ENCODE results near the gene SUMF1. TPM values are rescaled to one million over a fixed set of nuclear protein-coding genes. Genes with fewer than 3 reads are reported as not detected.
A peak's percentile ranks its signal among the peaks of the same experiment; 100 is the strongest.

The SUMF1 gene
- total and polyA plus RNA-seq, 2 donors (not counting 1 experiment from before 2014, with no cell fraction given), result 10.3 to 21.2 TPM

DNA sequence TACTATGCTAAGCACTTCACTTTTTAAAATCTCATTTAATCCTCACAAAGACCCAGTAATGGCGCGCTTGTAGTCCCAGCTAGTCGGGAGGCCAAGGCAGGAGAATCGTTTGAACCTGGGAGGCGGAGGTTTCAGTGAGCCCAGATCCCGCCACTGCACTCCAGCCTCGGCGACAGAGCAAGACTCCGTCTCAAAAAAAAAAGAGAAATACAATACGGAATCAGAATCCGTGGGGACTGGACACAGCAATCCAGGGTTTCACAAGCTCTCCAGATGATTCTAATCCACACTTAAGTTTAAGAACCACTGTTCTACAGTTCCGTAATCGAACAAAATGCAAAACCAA lies 426 bp upstream of the SUMF1 start:
- Mint-ChIP-seq H3K9me3 (ENCODE audit: insufficient read depth) (no peaks in the 10 kb centered on the region), H3K4me3 (peak overlapping the region; percentile 97), H3K27me3 (no peaks in the 10 kb centered on the region), H3K4me1 (peaks cover 13% of the 10 kb centered on the region), H3K27ac (peak overlapping the region; percentile 95)
- Histone ChIP-seq H3K4me3 (ENCODE audit: control extremely low read depth in 1 of 5, extremely low read depth in 1 of 5, insufficient read depth in 1 of 5, low read depth in 2 of 5, low read length in 4 of 5) (peak overlapping the region; percentile 80 to 90 (median 86)), H3K36me3 (replicated peaks in 1 of 2; ENCODE audit: control extremely low read depth in 1 of 2, control insufficient read depth in 1 of 2, extremely low read depth in 1 of 2, insufficient read depth in 2 of 2, low read length in 1 of 2) (no peaks in the 10 kb centered on the region), H2AFZ (ENCODE audit: insufficient read depth, low read depth, low read length, poor library complexity, severe bottlenecking) (peak overlapping the region; percentile 96), H3K4me2 (replicated peaks; ENCODE audit: low read depth, low read length, poor library complexity, severe bottlenecking) (peak overlapping the region; percentile 81), H3K79me2 (ENCODE audit: control insufficient read depth, insufficient read depth, low read length) (peaks cover 60% of the 10 kb centered on the region), H3K27me3 (replicated peaks in 1 of 4; ENCODE audit: control extremely low read depth in 1 of 4, control insufficient read depth in 3 of 4, insufficient read depth in 4 of 4, low read length in 3 of 4) (no peaks in the 10 kb centered on the region), H4K20me1 (ENCODE audit: control insufficient read depth, insufficient read depth, low read length, poor library complexity, severe bottlenecking) (no peaks in the 10 kb centered on the region), H3K9me3 (ENCODE audit: control extremely low read depth in 1 of 3, control insufficient read depth in 2 of 3, insufficient read depth in 1 of 3, low read length in 2 of 3) (no peaks in the 10 kb centered on the region), H3K4me1 (ENCODE audit: control insufficient read depth in 2 of 2, insufficient read depth in 2 of 2, low read length in 2 of 2) (peaks cover 9 to 11% of the 10 kb centered on the region in 2 donors), H3K9ac (ENCODE audit: low read length) (peak overlapping the region; percentile 93), H3K27ac (ENCODE audit: low read length in 2 of 2) (peak overlapping the region; percentile 72 to 92)
- intact Hi-C loops (cut with micrococcal nuclease), result loop anchor here (1.0 to 2.0 kb wide), 2 partner anchors 26 to 165 kb away; partner anchors contain the start of gene ITPR1
- no peak for ATAC-seq (ENCODE audit: low read depth)
- 78% methylated on average over 10 of the region's 13 CpGs for WGBS (ENCODE audit: insufficient coverage)
- no peak for DNase-seq
- TF ChIP-seq, protein P1, sequence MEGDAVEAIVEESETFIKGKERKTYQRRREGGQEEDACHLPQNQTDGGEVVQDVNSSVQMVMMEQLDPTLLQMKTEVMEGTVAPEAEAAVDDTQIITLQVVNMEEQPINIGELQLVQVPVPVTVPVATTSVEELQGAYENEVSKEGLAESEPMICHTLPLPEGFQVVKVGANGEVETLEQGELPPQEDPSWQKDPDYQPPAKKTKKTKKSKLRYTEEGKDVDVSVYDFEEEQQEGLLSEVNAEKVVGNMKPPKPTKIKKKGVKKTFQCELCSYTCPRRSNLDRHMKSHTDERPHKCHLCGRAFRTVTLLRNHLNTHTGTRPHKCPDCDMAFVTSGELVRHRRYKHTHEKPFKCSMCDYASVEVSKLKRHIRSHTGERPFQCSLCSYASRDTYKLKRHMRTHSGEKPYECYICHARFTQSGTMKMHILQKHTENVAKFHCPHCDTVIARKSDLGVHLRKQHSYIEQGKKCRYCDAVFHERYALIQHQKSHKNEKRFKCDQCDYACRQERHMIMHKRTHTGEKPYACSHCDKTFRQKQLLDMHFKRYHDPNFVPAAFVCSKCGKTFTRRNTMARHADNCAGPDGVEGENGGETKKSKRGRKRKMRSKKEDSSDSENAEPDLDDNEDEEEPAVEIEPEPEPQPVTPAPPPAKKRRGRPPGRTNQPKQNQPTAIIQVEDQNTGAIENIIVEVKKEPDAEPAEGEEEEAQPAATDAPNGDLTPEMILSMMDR (IDR thresholded peaks at IDR 0.05), result no peak
- TF ChIP-seq EZH2 (IDR thresholded peaks at IDR 0.05; ENCODE audit: borderline replicate concordance, insufficient read depth, low read depth, low read length, poor library complexity, severe bottlenecking), result no peak
- CTCF ChIA-PET, result interaction anchor here (0.9 to 1.1 kb wide), 4 partner anchors 23 to 117 kb away, joined by 3 to 6 read pairs (median 4); partner anchors contain the start of gene ITPR1
- POLR2A ChIA-PET, result interaction anchor here (1.1 to 1.6 kb wide), 2 partner anchors 25 to 28 kb away, joined by 16 to 20 read pairs; partner anchors contain the start of gene ITPR1

DNA sequence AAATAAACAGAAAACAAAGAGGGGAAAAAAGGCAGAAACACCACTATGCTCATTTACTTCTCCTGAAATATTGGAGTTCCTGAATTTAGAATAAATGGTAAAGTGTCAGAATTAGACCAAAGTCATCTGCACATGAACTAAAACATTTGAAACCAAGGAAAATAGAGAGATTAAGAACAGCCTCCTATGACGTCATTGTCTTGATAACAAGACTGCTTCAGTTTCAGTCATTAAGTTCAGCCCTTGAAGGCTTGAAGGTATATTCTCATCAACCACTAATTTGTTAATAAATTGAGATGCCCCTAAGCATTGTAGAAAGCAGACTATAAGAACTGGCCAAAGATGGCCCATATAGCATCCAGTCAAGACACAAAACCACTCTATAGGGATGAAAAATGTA lies 2.5 kb downstream of the SUMF1 start:
- ATAC-seq (ENCODE audit: low read depth) (no peak), DNase-seq (no peak)
- Mint-ChIP-seq H3K4me1 (peaks cover 20% of the 10 kb centered on the region), H3K4me3 (peak overlapping the region; percentile 9), H3K9me3 (ENCODE audit: insufficient read depth) (no peaks in the 10 kb centered on the region), H3K27ac (no peak overlapping the region), H3K27me3 (no peaks in the 10 kb centered on the region)
- POLR2A ChIA-PET, result no interaction called here
- no peak for TF ChIP-seq EZH2 (IDR thresholded peaks at IDR 0.05; ENCODE audit: borderline replicate concordance, insufficient read depth, low read depth, low read length, poor library complexity, severe bottlenecking)
- TF ChIP-seq, protein P1 (IDR thresholded peaks at IDR 0.05), result no peak
- no peak overlapping the region for H2AFZ ChIP-seq (ENCODE audit: insufficient read depth, low read depth, low read length, poor library complexity, severe bottlenecking)
- no peaks in the 10 kb centered on the region for H3K27me3 ChIP-seq (replicated peaks in 1 of 4; ENCODE audit: control extremely low read depth in 1 of 4, control insufficient read depth in 3 of 4, insufficient read depth in 4 of 4, low read length in 3 of 4)
- CTCF ChIA-PET, result no interaction called here
- no peaks in the 10 kb centered on the region for H3K36me3 ChIP-seq (replicated peaks in 1 of 2; ENCODE audit: control extremely low read depth in 1 of 2, control insufficient read depth in 1 of 2, extremely low read depth in 1 of 2, insufficient read depth in 2 of 2, low read length in 1 of 2)
- no peak overlapping the region for H3K4me2 ChIP-seq (replicated peaks; ENCODE audit: low read depth, low read length, poor library complexity, severe bottlenecking)
- no peak overlapping the region for H3K27ac ChIP-seq (ENCODE audit: low read length in 2 of 2)
- WGBS (ENCODE audit: insufficient coverage), result no CpG with 5 or more reads among the region's 1 CpG
- H3K9ac ChIP-seq (ENCODE audit: low read length), result no peak overlapping the region
- peaks cover 65% of the 10 kb centered on the region for H3K79me2 ChIP-seq (ENCODE audit: control insufficient read depth, insufficient read depth, low read length)
- intact Hi-C loops (cut with micrococcal nuclease), result no loop called here
- peaks cover 9 to 11% of the 10 kb centered on the region in 2 donors for H3K4me1 ChIP-seq (ENCODE audit: control insufficient read depth in 2 of 2, insufficient read depth in 2 of 2, low read length in 2 of 2)
- no peaks in the 10 kb centered on the region for H4K20me1 ChIP-seq (ENCODE audit: control insufficient read depth, insufficient read depth, low read length, poor library complexity, severe bottlenecking)
- H3K4me3 ChIP-seq (ENCODE audit: control extremely low read depth in 1 of 5, extremely low read depth in 1 of 5, insufficient read depth in 1 of 5, low read depth in 2 of 5, low read length in 4 of 5), result no peak overlapping the region
- H3K9me3 ChIP-seq (ENCODE audit: control extremely low read depth in 1 of 3, control insufficient read depth in 2 of 3, insufficient read depth in 1 of 3, low read length in 2 of 3), result no peaks in the 10 kb centered on the region
